Measurements from ENCODE around the gene CRHR1.

The CRHR1 gene

DNA sequence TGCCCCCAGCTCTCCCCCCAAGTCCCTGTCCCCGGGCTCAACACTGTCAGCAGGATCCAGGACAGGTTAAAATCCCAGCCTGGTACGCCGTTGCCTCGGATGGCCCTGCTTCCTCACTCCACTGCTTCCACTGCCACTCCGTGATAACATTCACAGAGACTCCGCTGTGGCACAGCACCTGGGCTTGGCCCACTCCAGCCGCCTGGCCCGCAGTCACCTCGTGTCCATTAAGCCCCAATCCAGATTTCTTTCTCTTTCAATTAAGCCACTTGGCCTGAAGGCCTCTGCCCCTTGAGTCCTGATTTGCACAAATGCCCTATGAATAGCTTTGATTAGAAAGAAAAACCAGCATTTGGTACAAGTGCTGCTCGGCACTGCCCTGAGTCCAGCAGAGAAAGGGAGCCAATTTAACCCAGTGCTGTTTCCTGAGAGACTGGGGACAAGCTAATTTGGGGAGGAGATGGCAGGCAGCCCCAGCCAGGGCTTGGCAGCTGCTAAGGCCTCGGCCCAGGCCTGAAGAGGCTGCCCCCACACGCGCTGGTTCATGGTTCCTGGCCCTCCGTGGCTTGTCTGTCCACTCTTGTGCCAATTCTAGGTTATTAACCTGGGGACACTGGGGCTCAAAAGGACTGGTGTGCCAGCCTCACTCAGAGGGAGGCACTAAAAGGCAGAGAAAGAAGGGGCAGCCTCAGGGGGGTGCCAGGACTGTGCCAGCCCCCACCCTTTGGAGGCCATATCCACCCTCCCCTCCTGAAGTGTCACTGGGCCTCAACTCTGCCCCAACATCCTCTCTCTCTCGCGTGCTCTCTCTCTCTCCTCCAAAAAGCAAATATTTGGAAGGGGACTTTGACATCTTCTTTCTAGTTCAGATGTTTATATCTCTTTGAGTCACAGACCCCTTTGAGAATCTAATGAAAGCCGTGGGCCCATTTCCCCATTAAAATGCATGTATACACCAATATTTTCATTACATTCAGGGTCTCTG is 30.8 kb downstream of the CRHR1 start:
- no peak for TF ChIP-seq SIN3A (IDR thresholded peaks at IDR 0.05; ENCODE audit: borderline replicate concordance, insufficient read depth, low read length)
- TF ChIP-seq REST (IDR thresholded peaks at IDR 0.05; ENCODE audit: insufficient read depth in 1 of 2, low read depth in 2 of 2, low read length in 2 of 2) = no peak
- no peak for TF ChIP-seq POLR2AphosphoS5 (IDR thresholded peaks at IDR 0.05; ENCODE audit: low read depth, low read length)
- no peak for TF ChIP-seq TAF1 (IDR thresholded peaks at IDR 0.05; ENCODE audit: borderline replicate concordance, insufficient read depth, low read length)
- TF ChIP-seq FOXP2 (optimal IDR thresholded peaks at IDR 0.05; ENCODE audit: borderline replicate concordance, extremely low read depth, extremely low read length, insufficient read depth) = no peak

GRCh38 chr17:45815752-45816151 is 31.6 kb downstream of the CRHR1 start:
- TF ChIP-seq POLR2AphosphoS5 (IDR thresholded peaks at IDR 0.05; ENCODE audit: low read depth, low read length) (no peak), SIN3A (IDR thresholded peaks at IDR 0.05; ENCODE audit: borderline replicate concordance, insufficient read depth, low read length) (no peak), TAF1 (IDR thresholded peaks at IDR 0.05; ENCODE audit: borderline replicate concordance, insufficient read depth, low read length) (no peak), REST (IDR thresholded peaks at IDR 0.05; ENCODE audit: insufficient read depth in 1 of 2, low read depth in 2 of 2, low read length in 2 of 2) (no peak), FOXP2 (optimal IDR thresholded peaks at IDR 0.05; ENCODE audit: borderline replicate concordance, extremely low read depth, extremely low read length, insufficient read depth) (no peak)

DNA sequence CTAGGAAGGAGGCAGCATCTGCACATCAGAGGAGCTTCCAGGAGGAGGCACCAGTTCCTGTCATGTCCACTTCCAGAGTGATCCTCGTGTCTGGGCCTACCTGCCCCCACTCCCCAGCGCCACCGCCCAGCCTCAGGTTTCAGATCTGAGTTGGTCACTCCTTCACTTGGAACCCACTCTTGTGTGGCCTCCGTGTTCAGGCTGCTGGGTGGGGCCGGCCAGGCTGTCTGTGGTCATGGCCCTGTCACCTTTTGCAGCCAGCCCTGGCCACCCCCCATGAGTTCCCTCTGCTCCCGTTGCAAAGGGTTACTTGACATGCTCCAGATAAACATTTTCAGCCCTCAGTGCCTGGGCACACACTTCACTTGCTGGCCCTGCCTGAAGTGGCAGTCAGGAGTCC is 33.9 kb downstream of the CRHR1 start:
- TF ChIP-seq POLR2AphosphoS5 (IDR thresholded peaks at IDR 0.05; ENCODE audit: low read depth, low read length) (no peak), REST (IDR thresholded peaks at IDR 0.05; ENCODE audit: insufficient read depth in 1 of 2, low read depth in 2 of 2, low read length in 2 of 2) (no peak), SIN3A (IDR thresholded peaks at IDR 0.05; ENCODE audit: borderline replicate concordance, insufficient read depth, low read length) (no peak), FOXP2 (optimal IDR thresholded peaks at IDR 0.05; ENCODE audit: borderline replicate concordance, extremely low read depth, extremely low read length, insufficient read depth) (no peak)

GRCh38 chr17:45818699-45819098 is 34.6 kb downstream of the CRHR1 start:
- TF ChIP-seq SIN3A (IDR thresholded peaks at IDR 0.05; ENCODE audit: borderline replicate concordance, insufficient read depth, low read length) (no peak), REST (IDR thresholded peaks at IDR 0.05; ENCODE audit: insufficient read depth in 1 of 2, low read depth in 2 of 2, low read length in 2 of 2) (no peak)

Data from PFSK-1 (cell line).